Lung microvascular endothelial cell (primary cell): ENCODE data around the gene PADI3. TPM values are rescaled to one million over a fixed set of nuclear protein-coding genes. Genes with fewer than 3 reads are reported as not detected.

ENCODE experiments used
- DNase-seq, 2 donors: peaks; one replicate each; pipeline versions ENCODE4 v3.0.0 to v3.0.0-alpha.2; 2010; ENCODE audit warnings: low read depth in 2 of 2
- total RNA-seq: library from RNA; depleted of rRNA; stranded (reverse); fragments of >200 nt; gene quantifications from 2 replicates; pipeline ENCODE4 v1.2.1, GENCODE V29; 2014

PADI3 gene
- total RNA-seq, 1 donor from 2014 or later: under 0.01 TPM

DNA sequence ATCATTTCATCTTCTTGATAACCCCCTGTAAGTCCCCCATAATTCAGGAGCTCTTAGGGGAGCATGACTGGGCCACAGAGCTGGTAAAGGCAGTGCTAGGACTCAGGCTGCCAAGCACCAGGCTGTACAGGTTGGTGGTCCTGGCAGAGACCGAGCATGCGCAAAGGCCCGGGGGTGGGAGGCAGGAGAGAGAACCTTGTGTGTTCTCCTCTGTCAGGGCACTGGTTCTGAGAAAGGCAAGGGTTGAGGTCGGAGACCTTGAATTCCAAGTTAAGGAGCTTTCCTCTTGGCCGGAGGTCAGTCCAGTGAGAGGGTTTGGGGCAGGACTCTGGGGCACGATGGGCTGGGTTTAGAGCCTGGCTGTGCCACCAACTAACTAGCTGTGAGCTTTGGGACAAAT lies 23.2 kb downstream of the PADI3 start:
- no peak for DNase-seq

DNA sequence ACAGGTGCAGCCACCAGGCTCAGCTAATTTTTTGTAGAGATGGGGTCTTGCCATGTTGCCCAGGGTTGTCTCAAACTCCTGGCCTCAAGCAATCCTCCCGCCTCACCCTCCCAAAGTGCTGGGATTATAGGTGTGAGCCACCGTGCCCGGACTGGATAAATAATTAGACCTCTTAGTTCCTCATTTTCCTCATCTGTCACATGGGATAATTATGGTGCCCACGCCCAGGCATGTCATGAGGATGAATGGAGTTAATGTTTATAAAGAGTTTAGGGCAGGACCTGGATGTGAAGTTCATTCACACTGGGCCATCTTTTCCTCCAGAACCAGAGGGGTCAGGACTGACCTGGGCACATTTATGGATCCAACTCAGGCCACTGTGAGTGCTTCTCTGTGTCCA lies 23.7 kb downstream of the PADI3 start:
- DNase-seq: no peak

DNA sequence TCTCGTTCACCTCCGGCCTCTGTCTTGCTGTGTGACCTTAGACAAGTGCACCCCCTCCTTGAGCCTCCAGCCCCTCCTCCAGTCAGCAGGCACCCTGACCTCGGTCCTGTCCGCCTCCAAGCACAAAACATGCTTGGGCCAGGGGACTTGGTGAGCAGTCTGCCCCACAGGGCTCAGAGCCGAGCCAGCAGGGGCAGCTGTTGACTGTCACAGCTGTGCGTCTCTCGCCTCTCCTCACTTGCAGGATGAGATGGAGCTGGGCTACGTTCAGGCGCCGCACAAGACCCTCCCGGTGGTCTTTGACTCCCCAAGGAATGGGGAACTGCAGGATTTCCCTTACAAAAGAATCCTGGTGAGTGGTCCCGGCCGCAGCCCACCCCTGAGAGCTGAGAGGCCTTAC lies 24.2 kb downstream of the PADI3 start:
- DNase-seq: no peak

DNA sequence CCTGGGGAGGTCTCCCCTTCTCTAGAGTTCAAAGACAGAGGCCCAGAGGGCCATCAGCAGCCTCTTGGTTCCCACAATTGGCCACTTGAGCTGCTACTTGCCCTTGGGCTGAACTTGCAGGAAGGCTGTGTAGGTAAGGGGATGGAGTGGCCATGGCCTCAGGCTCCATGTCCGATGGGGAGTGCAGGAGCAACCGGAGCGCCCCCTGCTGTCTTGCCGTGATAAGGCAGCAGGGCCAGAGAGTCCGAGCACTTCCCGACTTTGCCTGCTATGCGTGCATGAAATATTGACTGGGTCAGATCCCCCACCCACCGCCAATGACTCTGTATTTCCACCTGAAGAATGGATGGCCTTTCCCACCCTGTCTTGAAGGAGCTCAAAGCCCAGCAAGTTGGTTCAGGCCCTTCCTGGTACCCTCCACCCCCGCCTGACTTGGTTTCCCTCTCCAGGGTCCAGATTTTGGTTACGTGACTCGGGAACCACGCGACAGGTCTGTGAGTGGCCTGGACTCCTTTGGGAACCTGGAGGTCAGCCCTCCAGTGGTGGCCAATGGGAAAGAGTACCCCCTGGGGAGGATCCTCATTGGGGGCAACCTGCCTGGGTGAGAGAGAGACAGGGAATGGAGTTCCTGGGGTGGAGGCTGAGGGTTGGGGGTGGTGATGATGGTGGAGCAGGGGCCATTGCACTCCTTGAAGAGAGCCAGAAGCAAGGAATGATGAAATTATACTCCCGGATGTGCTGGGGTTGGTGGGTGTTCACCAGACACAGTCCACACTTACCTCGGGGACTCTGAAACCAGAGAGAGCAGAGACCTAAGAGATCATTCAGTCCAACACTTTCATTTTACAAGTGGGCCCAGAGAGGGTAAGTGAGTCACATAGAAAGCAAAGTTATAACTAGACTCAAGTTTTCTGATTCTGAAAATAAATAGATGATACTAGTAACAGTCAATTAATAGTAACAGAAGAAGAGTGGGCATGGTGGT lies 25.6 kb downstream of the PADI3 start:
- DNase-seq: peak; percentile 57 to 64

DNA sequence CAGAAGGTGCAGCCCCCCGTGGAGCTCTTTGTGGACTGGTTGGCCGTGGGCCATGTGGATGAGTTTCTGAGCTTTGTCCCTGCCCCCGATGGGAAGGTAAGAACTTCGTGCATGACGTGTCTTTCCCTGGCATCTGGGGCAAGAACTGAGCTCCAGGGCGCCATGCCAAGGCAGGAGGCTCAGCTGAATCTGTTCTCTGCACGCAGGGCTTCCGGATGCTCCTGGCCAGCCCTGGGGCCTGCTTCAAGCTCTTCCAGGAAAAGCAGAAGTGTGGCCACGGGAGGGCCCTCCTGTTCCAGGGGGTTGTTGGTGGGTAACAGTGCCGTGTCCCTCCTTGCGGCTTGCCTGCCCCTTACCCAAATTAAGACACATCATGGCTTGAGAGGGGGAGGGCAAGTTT lies 27.7 kb downstream of the PADI3 start:
- peak; percentile 14 to 36 for DNase-seq

DNA sequence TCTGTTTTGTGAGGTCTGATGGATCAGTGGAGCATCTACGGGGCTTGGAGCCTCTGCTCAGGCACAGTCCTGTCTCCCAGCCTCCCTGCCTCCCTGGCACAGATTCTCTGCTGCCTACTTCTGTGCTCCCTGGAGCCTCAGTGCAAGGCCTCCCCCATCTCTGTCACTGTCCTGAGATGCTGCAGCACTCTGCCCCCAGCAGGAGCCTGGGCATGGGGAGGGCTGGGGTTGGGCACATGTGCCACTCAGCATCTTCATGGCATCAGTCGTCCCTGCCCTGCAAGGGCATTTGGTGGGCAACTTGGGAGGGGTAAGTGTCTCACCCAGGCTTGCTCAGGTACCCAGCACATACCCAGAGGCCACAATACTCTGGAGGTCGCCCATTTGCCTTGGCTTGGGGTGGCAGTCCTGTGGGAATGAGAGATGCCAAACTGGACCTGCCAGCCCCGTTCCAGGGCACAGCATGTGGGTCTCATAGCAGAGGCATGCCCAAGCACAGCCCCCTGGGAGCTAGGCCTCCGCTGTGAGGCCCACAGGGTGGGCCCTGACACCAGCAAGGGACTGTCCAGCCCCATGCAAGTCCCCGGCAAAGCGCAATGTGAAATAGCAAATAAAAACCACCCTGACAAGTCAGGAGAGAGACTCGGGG lies 28.7 kb downstream of the PADI3 start:
- no peak for DNase-seq

DNA sequence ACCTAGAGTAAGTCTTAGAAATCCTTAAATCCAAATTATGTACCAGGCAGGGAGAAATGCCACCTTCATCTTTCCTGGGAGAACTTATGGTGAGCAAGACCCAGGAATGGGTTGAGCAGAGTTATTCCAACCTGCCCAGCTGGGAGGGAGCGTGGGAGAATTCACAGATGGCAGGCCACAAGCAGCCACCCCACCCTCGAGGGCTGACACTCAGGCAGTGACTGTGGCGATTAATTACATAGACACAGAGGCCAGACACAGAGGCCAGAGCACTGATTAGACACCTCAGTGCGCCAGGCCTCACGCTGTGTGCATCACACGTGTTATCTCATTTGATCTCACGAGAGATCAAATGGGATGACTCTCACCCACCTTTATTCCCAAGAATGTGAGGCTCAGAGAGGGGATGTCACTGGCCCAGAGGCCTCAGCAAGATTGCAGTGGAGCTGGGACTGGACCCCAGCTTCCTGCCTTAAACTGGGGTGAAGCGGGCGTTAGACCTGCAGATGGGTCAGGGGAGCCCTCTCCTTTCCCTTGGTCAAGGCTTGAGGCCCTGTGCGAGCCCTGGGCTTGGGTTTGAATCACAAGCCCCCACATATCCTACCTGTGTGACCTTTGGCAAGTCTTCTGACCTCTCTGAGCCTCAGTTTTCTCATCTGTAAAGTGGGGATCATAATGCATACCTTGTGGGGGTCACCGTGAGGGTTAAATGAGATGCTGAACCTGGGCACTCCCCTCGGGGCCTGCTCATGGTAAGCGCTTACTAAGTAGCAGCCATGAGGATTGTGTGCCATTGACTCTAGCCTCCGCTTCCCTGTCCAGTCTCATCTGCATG lies 30.3 kb downstream of the PADI3 start:
- DNase-seq: no peak

DNA sequence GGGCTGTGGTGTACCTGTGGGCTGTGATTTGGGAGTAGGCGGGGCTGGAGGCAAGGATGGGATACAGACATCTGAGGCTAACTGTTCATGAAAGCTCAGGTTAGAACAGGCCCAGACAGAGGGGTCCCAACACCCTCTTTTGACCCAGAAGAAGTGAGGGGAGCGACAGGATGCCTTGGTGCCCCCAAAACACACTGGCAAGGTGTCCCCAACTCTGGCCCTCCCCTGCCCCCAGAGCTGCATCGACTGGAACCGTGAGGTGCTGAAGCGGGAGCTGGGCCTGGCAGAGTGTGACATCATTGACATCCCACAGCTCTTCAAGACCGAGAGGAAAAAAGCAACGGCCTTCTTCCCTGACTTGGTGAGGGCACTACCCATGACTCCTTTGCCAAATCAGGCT lies 31.5 kb downstream of the PADI3 start:
- DNase-seq: no peak

DNA sequence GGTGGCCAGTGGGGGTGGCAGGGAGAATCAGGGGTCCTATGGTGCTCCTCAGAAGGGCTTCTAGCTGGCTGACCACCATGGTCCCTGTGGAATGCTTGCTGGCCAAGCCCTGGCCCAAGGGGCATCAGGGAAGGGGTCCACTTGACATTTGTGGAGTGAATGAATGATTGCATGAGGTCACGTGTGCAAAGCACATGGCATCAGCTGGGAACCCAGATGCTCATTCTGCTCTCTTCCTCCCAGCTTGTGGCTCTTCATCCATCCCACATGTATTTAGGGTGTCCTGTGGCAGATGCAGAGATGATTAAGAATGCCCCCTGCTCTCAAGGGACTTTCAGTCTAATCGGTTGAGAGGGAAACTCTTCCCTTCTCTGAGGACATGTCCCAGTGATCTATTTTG lies 32.0 kb downstream of the PADI3 start:
- no peak for DNase-seq

DNA sequence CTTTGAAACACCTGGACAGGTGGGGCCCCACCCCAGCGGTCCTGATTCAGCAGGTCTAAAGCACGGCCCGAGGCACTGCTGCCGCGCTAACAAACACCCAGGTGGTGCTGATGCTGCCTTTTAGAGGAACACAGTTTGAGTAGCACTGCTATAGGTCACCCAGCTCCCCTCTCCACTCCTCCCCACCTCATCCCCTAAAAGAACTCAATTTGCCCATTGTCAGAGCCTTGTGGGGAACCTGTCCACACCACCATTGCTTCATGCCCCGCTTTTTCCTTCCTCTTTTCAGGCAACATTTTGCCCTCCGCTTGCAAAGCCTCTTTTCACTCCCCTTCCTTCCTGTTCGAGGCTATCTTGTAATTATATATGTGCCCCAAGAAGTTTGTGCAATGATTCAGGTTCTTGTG lies 32.9 kb downstream of the PADI3 start:
- no peak for DNase-seq

DNA sequence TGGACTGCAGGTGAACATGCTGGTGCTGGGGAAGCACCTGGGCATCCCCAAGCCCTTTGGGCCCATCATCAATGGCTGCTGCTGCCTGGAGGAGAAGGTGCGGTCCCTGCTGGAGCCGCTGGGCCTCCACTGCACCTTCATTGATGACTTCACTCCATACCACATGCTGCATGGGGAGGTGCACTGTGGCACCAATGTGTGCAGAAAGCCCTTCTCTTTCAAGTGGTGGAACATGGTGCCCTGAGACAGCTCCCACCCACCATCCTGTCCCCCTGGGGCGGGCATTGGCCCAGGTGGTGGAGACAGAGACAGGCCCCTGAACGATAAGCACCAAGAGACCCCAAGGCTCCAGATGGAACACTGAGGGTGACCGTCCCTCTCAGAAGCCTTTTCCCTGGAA lies 33.9 kb downstream of the PADI3 start:
- no peak for DNase-seq

DNA sequence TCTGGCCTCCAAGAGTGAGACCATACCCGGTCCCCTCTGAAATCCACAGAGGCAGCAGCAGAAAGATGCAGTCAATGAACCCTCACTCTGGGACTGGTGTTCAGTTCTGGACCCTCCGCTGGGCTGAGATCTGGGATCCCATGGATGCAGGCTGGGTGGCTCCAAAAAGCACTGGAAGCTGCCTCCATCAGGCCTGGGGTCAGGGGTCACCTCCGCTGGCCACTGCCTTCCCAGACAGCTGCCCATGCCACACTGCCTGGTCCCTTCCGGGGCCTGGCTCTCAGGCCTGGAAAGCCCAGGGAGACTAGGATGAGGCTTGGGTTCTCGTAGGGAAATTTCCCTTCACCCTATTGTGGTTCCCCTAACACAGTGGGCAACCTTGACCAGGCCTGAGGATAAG lies 37.7 kb downstream of the PADI3 start:
- no peak for DNase-seq

DNA sequence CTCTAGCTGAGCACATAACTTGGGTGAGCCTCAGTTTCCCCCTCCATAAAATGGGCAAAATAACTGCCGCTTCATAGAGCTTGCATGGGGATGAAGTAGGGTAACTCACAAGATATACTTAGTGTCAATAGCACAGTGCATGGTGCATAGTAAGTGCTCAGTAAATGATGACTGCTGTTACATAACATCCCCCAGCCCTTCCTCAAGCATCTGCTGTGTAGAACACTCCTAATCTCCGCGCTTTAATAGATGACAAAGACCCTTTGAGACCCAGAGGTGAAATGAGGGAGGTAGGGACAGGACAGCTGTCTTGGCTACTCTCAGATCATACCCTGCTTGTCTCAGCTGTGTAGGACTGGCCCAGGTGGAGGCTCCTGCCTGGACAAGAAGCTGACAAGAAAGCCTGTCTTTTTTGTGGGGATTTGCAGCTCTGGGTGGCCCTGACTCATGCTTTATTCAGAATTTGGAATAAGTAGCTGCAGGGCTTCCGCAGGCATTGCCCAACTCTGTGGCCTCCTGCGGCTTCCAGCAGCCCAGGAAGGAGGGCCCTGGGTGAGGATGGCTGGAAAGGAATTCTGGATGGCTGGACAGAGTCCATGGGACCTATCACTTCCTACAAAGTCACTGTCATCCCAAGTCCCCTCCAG lies 38.4 kb downstream of the PADI3 start:
- no peak for DNase-seq

DNA sequence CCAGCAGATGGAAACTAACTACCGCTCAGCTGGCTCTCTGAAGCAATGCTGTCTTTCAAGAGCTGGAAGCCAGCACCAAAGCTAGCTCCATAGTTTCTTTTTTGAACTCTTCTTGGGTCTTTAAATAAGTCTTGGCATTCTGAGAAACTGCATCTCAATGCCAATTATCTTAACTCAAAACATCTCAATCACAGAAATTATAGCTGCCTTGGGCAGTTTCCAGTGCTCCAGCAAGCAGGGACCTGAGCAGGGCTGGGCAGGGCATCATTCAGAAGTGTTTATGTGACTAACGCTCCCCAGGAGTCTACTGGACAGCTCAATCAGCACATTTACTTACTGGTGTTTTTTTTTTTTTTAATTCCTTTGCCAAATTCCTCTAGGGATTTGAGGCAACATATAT lies 40.8 kb downstream of the PADI3 start:
- peak in 1 of 2 donors; percentile 19 for DNase-seq

DNA sequence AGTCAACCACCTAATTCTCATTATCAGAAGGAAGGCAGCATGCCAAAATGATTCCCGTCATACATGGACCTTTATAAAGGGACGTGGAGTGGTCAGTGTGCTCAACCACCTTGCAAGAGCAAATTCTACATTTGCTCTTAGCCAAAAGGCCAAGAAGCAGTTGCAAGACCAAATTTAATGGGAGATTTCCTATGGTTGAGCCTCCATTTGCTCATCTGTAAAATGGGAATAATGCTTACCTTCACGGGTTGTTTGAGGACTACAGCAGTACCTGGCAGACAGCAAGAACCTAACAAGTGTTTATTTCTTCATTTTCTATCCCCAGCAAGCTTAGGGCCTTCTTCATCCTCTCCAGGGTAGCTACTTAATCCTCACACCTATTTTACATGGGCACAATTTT lies 41.7 kb downstream of the PADI3 start:
- DNase-seq: no peak

DNA sequence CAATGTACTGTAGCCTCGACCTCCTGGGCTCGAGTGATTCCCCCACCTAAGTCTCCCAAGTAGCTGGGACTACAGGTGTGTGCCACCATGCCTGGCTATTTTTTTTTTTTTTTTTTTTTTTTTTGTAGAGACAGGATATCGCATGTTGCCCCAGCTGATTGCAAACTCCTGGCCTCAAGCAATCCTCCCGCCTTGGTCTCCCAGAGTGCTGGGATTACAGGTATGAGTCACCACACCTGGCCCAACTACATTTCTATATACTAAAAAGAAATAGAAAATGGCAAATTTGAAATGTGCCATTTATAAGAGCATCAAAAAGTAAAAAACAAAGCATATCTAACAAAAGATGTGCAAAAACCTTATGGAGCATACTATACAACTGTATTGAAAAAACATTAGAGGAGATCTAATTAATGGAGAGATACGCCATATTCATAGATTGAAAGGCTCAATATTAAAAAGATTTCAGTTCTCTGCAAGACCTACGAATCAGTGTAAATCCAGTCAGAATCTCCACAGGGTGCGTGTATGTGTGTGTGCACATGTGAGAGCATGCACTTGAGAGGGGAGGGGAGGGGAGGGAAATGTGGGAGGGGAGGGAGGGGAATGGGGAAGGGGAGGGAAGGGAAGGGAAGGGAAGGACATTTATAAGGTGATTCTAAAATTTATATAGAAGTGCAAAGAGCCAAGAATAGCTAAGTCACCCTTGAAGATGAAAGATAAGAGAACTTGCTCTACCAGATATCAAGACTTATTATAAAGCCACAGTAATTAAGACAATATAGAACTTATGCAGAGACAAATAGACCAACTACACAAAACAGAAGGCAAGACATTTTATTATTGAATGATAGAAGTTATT lies 43.6 kb downstream of the PADI3 start:
- no peak for DNase-seq

DNA sequence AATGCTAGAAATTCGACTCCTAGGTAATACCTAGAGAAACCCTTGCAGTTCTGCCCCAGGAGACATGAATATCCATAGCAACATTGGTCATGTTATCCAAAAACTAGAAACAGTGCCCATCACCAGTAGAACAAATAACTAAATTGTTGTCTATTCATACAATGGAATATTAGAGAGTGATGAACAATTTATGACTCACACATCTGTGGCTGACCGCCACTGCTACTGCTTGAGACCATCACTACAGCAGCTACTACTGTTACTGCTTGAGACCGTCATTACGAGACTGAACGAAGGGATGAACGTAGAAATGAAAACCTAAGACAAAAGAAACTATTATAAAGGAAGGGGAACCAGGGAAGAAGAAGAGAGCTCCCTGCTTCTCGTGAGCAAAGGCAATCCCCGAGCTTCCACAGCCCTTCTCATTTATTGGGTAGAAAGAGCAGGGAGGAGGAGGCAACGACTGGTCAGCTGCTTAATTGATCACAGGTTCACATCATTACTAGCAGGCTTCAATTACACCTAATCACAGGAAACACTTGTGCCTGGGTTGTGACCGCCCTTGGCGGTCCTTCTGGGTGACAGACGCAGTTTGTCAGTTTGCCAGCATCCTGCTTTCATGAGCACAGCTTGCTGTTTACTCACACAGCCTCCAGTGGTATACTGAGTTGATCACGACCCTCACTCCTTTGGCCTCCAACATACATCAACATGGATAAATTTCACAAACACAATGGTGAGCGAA lies 45.0 kb downstream of the PADI3 start:
- no peak for DNase-seq

DNA sequence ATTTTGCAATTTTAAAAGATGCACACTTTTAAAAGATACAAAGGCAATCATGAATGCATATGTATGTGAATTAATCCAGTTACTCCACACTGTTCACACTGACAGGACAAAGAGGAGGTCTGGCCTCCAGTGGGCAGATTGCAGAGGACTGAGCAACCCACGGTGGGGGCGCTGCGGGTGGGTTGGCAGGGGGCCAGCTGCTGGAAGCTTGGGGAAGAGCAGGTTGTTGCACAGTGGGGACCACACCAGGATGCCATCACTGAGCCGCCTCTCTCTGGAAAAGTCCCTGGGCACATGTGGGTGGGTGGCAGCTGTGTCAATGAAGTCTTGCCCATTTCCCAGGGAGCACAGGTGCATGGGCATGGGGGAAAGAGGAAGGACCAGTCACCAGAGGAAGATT lies 46.4 kb downstream of the PADI3 start:
- DNase-seq: no peak

DNA sequence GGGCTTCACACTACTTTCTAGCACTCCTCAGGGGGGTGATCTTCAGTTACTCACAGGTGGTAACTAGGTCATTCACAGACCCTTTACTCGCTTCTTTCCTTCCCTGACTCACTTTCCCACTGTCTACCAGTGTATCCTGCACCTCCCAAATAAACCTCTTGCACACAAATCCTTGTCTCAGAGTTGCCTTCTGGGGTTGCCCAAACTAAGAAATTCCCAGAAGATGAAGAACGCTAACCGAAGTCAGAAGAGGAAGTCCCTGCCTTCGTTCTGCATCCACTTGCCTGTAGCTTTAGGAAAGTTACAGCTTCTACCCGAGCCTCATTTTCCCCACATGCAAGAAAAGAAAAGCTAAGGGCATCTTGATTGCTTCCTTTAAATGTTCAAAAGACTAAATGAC lies 47.2 kb downstream of the PADI3 start:
- DNase-seq: no peak

DNA sequence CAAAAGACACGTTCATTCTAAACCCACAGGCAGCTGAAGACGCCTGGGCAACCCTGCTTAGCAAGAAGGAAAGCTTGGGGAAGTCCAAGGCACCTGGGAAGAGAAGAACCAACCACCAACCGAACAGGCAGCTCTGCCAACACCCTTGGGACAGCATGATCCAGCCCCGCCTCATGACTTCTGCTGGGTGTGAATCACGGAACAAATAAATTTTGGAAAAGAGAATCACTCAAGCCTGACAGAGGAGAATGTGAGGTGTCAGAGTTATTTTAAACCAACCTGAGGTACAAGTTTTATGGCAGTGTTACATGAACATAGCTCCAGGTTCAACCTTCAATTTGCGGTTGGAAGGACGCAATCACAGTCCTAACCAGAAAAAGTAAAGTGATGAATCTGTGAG lies 49.1 kb downstream of the PADI3 start:
- DNase-seq: no peak
